Activated T-cell treated with anti-CD3 and anti-CD28 coated beads for 24 hours (primary cell): ENCODE data around the gene ATXN7L1.
"Not testable (repeated sequence)": the region's sequence is repeated elsewhere in the genome, so short reads cannot be mapped to it uniquely, and the experiment has no call there.

Source experiments
- DNase-seq: peaks from one replicate; pipeline ENCODE4 v3.0.0-alpha.2; 2020; ENCODE audit warnings: low read depth

The ATXN7L1 gene

GRCh38 chr7:105860793-105861192 lies 15.6 kb downstream of the ATXN7L1 start:
- no peak for DNase-seq

GRCh38 chr7:105857009-105857952 lies 19.1 kb downstream of the ATXN7L1 start:
- no peak for DNase-seq

DNA sequence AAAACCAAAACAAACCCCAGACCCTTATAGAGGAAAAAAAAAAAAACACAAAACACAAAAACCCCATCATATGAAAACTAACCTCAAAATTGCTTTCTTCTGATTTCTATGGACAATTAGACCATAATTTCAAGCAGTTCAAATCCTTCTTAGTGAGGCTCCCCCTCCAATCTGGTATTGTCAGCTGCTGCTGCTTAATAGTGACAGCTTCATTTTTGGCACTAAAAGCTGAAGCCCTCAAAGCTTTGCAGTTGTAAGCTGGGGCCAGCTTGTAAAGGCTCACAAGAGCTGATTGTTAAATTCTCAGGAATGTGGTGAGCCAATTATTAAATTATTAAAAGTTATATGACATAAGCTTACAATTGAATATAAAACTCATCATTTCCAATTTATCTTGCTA lies 21.9 kb downstream of the ATXN7L1 start:
- DNase-seq: no peak

GRCh38 chr7:105853931-105854419 lies 22.4 kb downstream of the ATXN7L1 start:
- DNase-seq: no peak

DNA sequence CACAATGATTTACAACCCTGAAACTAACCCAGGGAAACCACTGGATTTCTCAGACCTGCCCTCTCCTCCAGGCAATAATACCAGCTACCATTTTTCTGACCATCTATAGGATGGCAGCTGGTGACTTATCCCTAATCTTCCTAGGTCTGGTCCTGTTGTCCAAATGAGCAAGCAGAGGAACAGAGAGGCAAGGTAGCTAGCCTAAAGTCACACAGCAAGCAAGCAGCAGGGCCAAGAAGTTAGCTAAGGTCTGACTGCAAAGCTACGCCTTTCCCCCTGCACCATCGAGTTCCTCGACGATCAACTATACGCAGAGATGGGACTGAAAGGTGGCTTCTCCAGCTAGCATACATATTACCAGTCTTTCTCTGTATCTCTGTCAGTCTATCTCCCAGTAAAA lies 25.3 kb downstream of the ATXN7L1 start:
- no peak for DNase-seq

GRCh38 chr7:105849122-105849855 lies 27.1 kb downstream of the ATXN7L1 start:
- DNase-seq: peak; percentile 64

GRCh38 chr7:105846404-105846803 lies 30.0 kb downstream of the ATXN7L1 start:
- no peak for DNase-seq

- DNase-seq: not testable (repeated sequence)
Observed at GRCh38 chr7:105844681-105845080, 31.7 kb downstream of the ATXN7L1 start.

DNA sequence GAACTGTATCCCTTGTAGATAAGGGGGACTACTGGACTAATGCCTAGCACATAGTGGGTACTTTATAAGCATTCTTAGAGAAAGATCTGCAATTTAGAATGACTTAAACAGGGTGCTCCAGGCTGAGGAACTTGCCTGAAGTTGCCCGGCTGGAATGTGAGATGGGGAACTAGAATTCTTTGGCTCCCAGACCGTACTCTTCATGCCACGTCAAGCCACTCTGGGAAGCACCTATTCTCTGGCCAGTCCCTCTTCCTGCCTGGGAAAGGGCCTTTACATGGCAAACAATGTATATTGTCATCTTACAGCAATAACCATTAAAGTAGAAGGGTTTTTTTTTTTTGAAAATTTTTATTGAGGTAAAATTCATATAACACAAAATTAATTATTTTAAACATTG lies 34.5 kb downstream of the ATXN7L1 start:
- no peak for DNase-seq

GRCh38 chr7:105840981-105841749 lies 35.2 kb downstream of the ATXN7L1 start:
- DNase-seq: no peak

- DNase-seq: no peak
Observed at GRCh38 chr7:105839266-105839665, 37.1 kb downstream of the ATXN7L1 start.

DNA sequence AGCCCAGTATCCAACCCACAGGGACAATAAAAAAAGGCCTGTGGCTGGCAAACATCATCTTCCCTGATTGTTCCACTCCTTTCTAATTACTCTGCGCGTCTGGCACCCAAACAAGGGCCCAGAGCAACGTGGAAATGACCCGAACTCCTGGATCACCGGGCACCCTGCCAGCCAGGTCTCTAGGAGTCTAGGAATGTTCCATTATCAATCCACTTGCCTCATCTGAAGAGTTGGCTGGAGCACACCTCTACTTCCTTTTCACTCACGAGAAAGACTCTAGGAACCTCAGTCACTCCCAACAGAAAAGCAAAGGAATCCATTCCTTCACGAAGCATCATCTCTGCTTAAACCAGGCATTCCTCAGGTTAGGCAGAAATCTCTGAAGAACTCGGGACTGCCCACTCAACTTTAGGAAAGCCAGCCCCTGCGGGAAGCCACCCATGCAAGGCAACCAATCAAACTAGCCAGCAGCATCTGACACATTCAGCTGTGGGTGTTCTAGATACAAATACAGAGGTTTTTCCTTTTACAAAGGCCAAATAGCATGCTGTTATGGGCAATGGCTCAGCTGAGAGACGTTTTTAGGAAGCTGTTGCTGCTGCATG lies 37.7 kb downstream of the ATXN7L1 start:
- no peak for DNase-seq

DNA sequence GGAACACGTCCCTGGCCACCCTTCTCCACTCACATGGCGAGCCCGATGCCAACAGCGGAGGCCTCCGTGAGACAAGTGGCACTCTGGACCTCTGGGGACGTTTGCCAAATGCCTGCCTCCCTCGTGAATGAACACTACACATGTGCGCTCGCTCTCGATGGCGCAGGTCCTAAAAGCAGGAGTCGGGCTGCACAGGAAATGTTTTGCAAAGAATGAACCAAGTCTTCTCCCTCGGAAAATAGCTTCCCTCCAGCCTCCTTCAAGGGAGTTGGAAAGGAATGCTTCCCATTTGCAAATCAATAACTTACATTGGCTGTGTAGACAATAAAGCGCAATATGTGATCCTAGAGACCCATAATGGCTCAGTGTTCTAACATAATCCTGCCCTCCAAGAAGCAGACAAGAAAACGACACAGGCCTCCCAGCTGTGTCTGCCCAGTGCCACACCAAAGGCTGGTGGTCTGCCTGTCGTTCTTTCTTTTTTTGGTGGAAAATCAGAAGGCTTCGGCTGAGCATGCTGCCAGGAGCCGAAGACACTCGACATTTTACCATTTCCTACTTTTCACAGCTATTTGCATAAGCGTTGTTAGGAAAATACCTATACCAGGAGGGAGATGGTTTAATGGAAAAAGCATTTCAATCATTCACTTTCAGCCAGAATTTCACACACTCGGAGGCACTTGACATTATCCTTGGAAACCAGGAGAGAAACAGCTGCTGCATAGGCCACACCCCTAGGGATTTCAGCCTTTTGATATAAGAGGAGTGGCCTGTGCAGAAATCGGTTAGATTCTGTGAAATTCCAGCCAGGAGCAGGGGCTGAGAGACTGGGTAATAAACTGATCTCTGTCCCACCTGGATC lies 38.4 kb downstream of the ATXN7L1 start:
- DNase-seq: no peak

DNA sequence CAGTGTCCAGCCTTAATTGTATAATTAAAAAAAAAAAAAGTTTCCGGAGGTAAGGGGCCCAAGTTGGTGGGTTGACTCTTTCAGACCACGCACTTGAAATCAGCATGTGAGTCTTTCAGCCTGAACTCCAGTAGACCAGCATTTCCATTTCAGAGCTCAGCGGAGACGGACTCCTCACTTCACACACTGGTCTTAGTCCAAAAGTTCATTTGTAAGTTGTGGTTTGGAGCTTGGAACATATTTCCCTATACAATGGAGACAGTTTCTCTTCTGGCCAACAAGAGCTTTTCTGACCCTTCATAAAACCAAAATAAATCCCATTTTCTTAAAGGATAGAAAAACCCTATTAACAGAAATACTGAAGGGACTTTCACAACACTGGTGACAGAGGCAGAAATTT lies 41.0 kb downstream of the ATXN7L1 start:
- DNase-seq: no peak

- no peak for DNase-seq
Observed at GRCh38 chr7:105831824-105832535, 44.4 kb downstream of the ATXN7L1 start.

- DNase-seq: no peak
Observed at GRCh38 chr7:105831302-105831620, 45.1 kb downstream of the ATXN7L1 start.

GRCh38 chr7:105830405-105831301 lies 45.7 kb downstream of the ATXN7L1 start:
- no peak for DNase-seq

GRCh38 chr7:105829681-105830322 lies 46.6 kb downstream of the ATXN7L1 start:
- no peak for DNase-seq

DNA sequence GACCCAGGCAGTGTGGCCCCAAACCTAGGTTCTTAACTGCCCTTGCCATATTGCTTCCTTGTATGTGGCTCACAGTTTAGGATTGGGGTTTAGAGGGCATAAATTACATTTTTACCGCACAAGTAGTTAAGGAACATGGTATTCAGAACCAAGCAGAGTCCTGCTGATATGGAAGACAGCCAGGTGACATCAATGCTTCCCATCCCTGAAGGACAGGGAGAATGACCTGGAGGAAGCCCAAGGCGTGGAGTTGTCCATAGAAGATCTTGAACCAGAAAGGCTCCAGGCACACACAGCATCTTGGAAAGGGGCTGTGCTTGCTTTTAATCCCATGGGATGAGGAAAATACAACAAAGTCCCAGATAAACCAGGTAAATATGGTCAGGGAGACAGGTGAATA lies 48.3 kb downstream of the ATXN7L1 start:
- no peak for DNase-seq
